ENCODE results near the gene PPIF. TPM values are rescaled to one million over a fixed set of nuclear protein-coding genes. Genes with fewer than 3 reads are reported as not detected.

Gene PPIF
- total and polyA plus RNA-seq, 7 donors = 26.4 to 74.9 (median 48.5) TPM

- no peaks in the 10 kb centered on the region for H3K27me3 ChIP-seq
- WGBS, 2 donors = 92 to 95% methylated on average over 5 of the region's 5 CpGs
- H3K36me3 ChIP-seq = peaks cover 0 to 22% (median 9%) of the 10 kb centered on the region in 4 donors
- H3K27ac ChIP-seq = no peak overlapping the region
- intact Hi-C loops (cut with DNase I) = no loop called here
- no peak for DNase-seq
- H3K4me1 ChIP-seq = peaks cover 0 to 25% (median 21%) of the 10 kb centered on the region in 4 donors
- H3K4me3 ChIP-seq = no peak overlapping the region
- TF ChIP-seq CTCF (IDR thresholded peaks at IDR 0.05) (no peak), POLR2AphosphoS5 (IDR thresholded peaks at IDR 0.05) (no peak), EP300 (IDR thresholded peaks at IDR 0.05) (no peak), POLR2A (IDR thresholded peaks at IDR 0.05) (no peak)
- no peaks in the 10 kb centered on the region for H3K9me3 ChIP-seq
These were observed 28.9 kb upstream of the PPIF start for GRCh38 chr10:79318369-79318768.

- Histone ChIP-seq H3K27ac (no peak overlapping the region), H3K4me3 (no peak overlapping the region), H3K27me3 (no peaks in the 10 kb centered on the region), H3K9me3 (no peaks in the 10 kb centered on the region), H3K4me1 (peaks cover 0 to 30% (median 25%) of the 10 kb centered on the region in 4 donors), H3K36me3 (peaks cover 0 to 13% (median under 1%) of the 10 kb centered on the region in 4 donors)
- intact Hi-C loops (cut with DNase I) = no loop called here
- TF ChIP-seq POLR2AphosphoS5 (IDR thresholded peaks at IDR 0.05) (no peak), EP300 (IDR thresholded peaks at IDR 0.05) (no peak), POLR2A (IDR thresholded peaks at IDR 0.05) (no peak), CTCF (IDR thresholded peaks at IDR 0.05) (no peak)
- WGBS, 2 donors = 86% methylated on average over 11 of the region's 11 CpGs
- no peak for DNase-seq
These were observed 28.0 kb upstream of the PPIF start for GRCh38 chr10:79319115-79319771.

GRCh38 chr10:79320316-79320715, 27.0 kb upstream of the PPIF start:
- H3K9me3 ChIP-seq = no peaks in the 10 kb centered on the region
- no peak for DNase-seq
- peaks cover 0 to 30% (median 25%) of the 10 kb centered on the region in 4 donors for H3K4me1 ChIP-seq
- no peak overlapping the region for H3K4me3 ChIP-seq
- intact Hi-C loops (cut with DNase I) = no loop called here
- H3K36me3 ChIP-seq = peaks cover 0 to 3% (median 0%) of the 10 kb centered on the region in 4 donors
- no peak for TF ChIP-seq POLR2AphosphoS5 (IDR thresholded peaks at IDR 0.05)
- no peak for TF ChIP-seq POLR2A (IDR thresholded peaks at IDR 0.05)
- TF ChIP-seq EP300 (IDR thresholded peaks at IDR 0.05) = no peak
- TF ChIP-seq CTCF (IDR thresholded peaks at IDR 0.05) = no peak
- no peak overlapping the region for H3K27ac ChIP-seq
- no peaks in the 10 kb centered on the region for H3K27me3 ChIP-seq
- WGBS, 2 donors = 95 to 99% methylated on average over 2 of the region's 2 CpGs

GRCh38 chr10:79320820-79321493, 26.3 kb upstream of the PPIF start:
- H3K4me3 ChIP-seq = no peak overlapping the region
- no peaks in the 10 kb centered on the region for H3K27me3 ChIP-seq
- DNase-seq = no peak
- intact Hi-C loops (cut with DNase I) = no loop called here
- no peak for TF ChIP-seq POLR2A (IDR thresholded peaks at IDR 0.05)
- no peak for TF ChIP-seq EP300 (IDR thresholded peaks at IDR 0.05)
- TF ChIP-seq CTCF (IDR thresholded peaks at IDR 0.05) = no peak
- no peak for TF ChIP-seq POLR2AphosphoS5 (IDR thresholded peaks at IDR 0.05)
- 93 to 94% methylated on average over 7 of the region's 7 CpGs for WGBS, 2 donors
- peaks cover 0 to 30% (median 25%) of the 10 kb centered on the region in 4 donors for H3K4me1 ChIP-seq
- H3K36me3 ChIP-seq = no peaks in the 10 kb centered on the region
- no peaks in the 10 kb centered on the region for H3K9me3 ChIP-seq
- H3K27ac ChIP-seq = no peak overlapping the region
